NCI-H2196 treated with DMSO at 0.1 percent for 48 hours (cell line): ENCODE measurements around the gene AJM1.
"Not testable (repeated sequence)": the region's sequence is repeated elsewhere in the genome, so short reads cannot be mapped to it uniquely, and the experiment has no call there.

Source experiments
- DNase-seq: peaks from one replicate; lab custom pipeline; 2025; ENCODE audit not compliant: unreplicated experiment; lab: John Stamatoyannopoulos, UW

AJM1 gene

GRCh38 chr9:136843801-136844740, 1.8 kb downstream of the AJM1 start:
- not testable (repeated sequence) for DNase-seq

GRCh38 chr9:136844761-136845464, 2.6 kb downstream of the AJM1 start:
- no peak for DNase-seq

GRCh38 chr9:136845465-136846260, 3.4 kb downstream of the AJM1 start:
- no peak for DNase-seq

GRCh38 chr9:136846376-136847087, 4.3 kb downstream of the AJM1 start:
- no peak for DNase-seq

- no peak for DNase-seq
Measured at GRCh38 chr9:136847088-136847825, 5.0 kb downstream of the AJM1 start.

- peak; percentile 66 for DNase-seq
Measured at GRCh38 chr9:136847826-136848392, 5.6 kb downstream of the AJM1 start.

GRCh38 chr9:136848393-136849037, 6.2 kb downstream of the AJM1 start:
- DNase-seq = no peak

GRCh38 chr9:136849038-136849959, 7.0 kb downstream of the AJM1 start, which contains the start of gene PHPT1:
Gene PHPT1 (plus strand): TSS chr9:136849409. CDS start chr9:136849431, 22 bp downstream.
- peak; percentile 98 for DNase-seq

GRCh38 chr9:136849960-136850865, 7.9 kb downstream of the AJM1 start:
- DNase-seq = no peak

GRCh38 chr9:136850866-136851775, 8.8 kb downstream of the AJM1 start:
- no peak for DNase-seq

- no peak for DNase-seq
Measured at GRCh38 chr9:136851941-136852663, 9.8 kb downstream of the AJM1 start, which contains the start of gene MAMDC4. Gene MAMDC4 (plus strand): TSS chr9:136852346. CDS start chr9:136852417, 71 bp downstream.

GRCh38 chr9:136852664-136853595, 10.7 kb downstream of the AJM1 start:
- no peak for DNase-seq

- DNase-seq = no peak
Measured at GRCh38 chr9:136853596-136854112, 11.4 kb downstream of the AJM1 start.
